LHCN-M2 (cell line): ENCODE measurements around the gene ZC3H4. TPM values are rescaled to one million over a fixed set of nuclear protein-coding genes. Genes with fewer than 3 reads are reported as not detected.

ENCODE experiments used
- DNase-seq: peaks from one replicate; pipeline ENCODE4 v3.0.0-alpha.2; 2012; ENCODE audit warnings: low read depth
- polyA plus RNA-seq: library from polyadenylated mRNA; unstranded; fragments of >200 nt; gene quantifications from one replicate; pipeline ENCODE4 v1.2.1, GENCODE V29; 2012; ENCODE audit warnings: missing spikeins
- total RNA-seq: library from RNA; depleted of rRNA; stranded (reverse); fragments of >200 nt; gene quantifications from 2 replicates; pipeline ENCODE4 v1.2.3, GENCODE V29; 2014; rRNA removed

The ZC3H4 gene
- 14.9 and 17.3 TPM in 2 replicates for total RNA-seq
- 18.7 TPM for polyA plus RNA-seq

GRCh38 chr19:47112997-47113849, at the start of gene ZC3H4:
Gene ZC3H4 (minus strand): TSS chr19:47113776. CDS start chr19:47112584, 1,192 bp downstream.
- DNase-seq: peak; percentile 98

GRCh38 chr19:47161876-47162489, 48.4 kb upstream of the ZC3H4 start:
- no peak for DNase-seq

GRCh38 chr19:47158879-47159503, 45.4 kb upstream of the ZC3H4 start:
- DNase-seq: peak; percentile 69

GRCh38 chr19:47158367-47158791, 44.8 kb upstream of the ZC3H4 start:
- DNase-seq: no peak

GRCh38 chr19:47157431-47158321, 44.1 kb upstream of the ZC3H4 start:
- peak; percentile 93 for DNase-seq

GRCh38 chr19:47156861-47157430, 43.4 kb upstream of the ZC3H4 start:
- DNase-seq: peak; percentile 85

- peak; percentile 21 for DNase-seq
These were observed 41.6 kb upstream of the ZC3H4 start for GRCh38 chr19:47155148-47155547.

- no peak for DNase-seq
These were observed 39.7 kb upstream of the ZC3H4 start for GRCh38 chr19:47153266-47153665.

GRCh38 chr19:47152632-47153031, 39.1 kb upstream of the ZC3H4 start:
- DNase-seq: no peak

GRCh38 chr19:47152205-47152604, 38.6 kb upstream of the ZC3H4 start:
- no peak for DNase-seq

GRCh38 chr19:47151627-47152026, 38.1 kb upstream of the ZC3H4 start:
- no peak for DNase-seq

GRCh38 chr19:47146920-47147319, 33.3 kb upstream of the ZC3H4 start:
- DNase-seq: no peak

GRCh38 chr19:47145639-47146486, 32.3 kb upstream of the ZC3H4 start:
- DNase-seq: no peak

- DNase-seq: no peak
These were observed 31.1 kb upstream of the ZC3H4 start for GRCh38 chr19:47144630-47145029.

- DNase-seq: no peak
These were observed 29.9 kb upstream of the ZC3H4 start for GRCh38 chr19:47143322-47144073.

GRCh38 chr19:47142779-47143178, 29.2 kb upstream of the ZC3H4 start:
- DNase-seq: peak; percentile 31

- DNase-seq: no peak
These were observed 28.1 kb upstream of the ZC3H4 start for GRCh38 chr19:47141695-47142094.

GRCh38 chr19:47141252-47141651, 27.7 kb upstream of the ZC3H4 start:
- DNase-seq: peak; percentile 67

- peak; percentile 20 for DNase-seq
These were observed 21.6 kb upstream of the ZC3H4 start for GRCh38 chr19:47135156-47135555.
